Measurements from ENCODE around the gene ELL.

The ELL gene

GRCh38 chr19:18439025-18439909, 82.6 kb downstream of the ELL start:
- H3K4me1 ChIP-seq (ENCODE audit: control insufficient read depth in 1 of 2, insufficient read depth in 2 of 2, low read length in 2 of 2), result peaks cover 7 to 29% of the 10 kb centered on the region in 2 donors
- no peak overlapping the region for H3K27ac ChIP-seq (ENCODE audit: low read length)
- no peaks in the 10 kb centered on the region for H3K27me3 ChIP-seq (ENCODE audit: low read depth, low read length)
- no peaks in the 10 kb centered on the region for H3K9me3 ChIP-seq (ENCODE audit: control insufficient read depth in 1 of 2, low read length in 2 of 2)
- H3K4me3 ChIP-seq (ENCODE audit: low read depth in 1 of 2, low read length in 2 of 2), result no peak overlapping the region
- H3K36me3 ChIP-seq (ENCODE audit: control insufficient read depth in 1 of 2, insufficient read depth in 2 of 2, low read length in 2 of 2), result peaks cover 10 to 11% of the 10 kb centered on the region in 2 donors

GRCh38 chr19:18438331-18439024, 83.4 kb downstream of the ELL start:
- Histone ChIP-seq H3K27ac (ENCODE audit: low read length) (no peak overlapping the region), H3K27me3 (ENCODE audit: low read depth, low read length) (no peaks in the 10 kb centered on the region), H3K4me3 (ENCODE audit: low read depth in 1 of 2, low read length in 2 of 2) (peak overlapping the region in 1 of 2 donors; percentile 62), H3K9me3 (ENCODE audit: control insufficient read depth in 1 of 2, low read length in 2 of 2) (no peaks in the 10 kb centered on the region), H3K4me1 (ENCODE audit: control insufficient read depth in 1 of 2, insufficient read depth in 2 of 2, low read length in 2 of 2) (peaks cover 7 to 33% of the 10 kb centered on the region in 2 donors), H3K36me3 (ENCODE audit: control insufficient read depth in 1 of 2, insufficient read depth in 2 of 2, low read length in 2 of 2) (peaks cover 2 to 3% of the 10 kb centered on the region in 2 donors)

- Histone ChIP-seq H3K36me3 (ENCODE audit: control insufficient read depth in 1 of 2, insufficient read depth in 2 of 2, low read length in 2 of 2) (no peaks in the 10 kb centered on the region), H3K27ac (ENCODE audit: low read length) (no peak within 1 kb of the TSS), H3K4me3 (ENCODE audit: low read depth in 1 of 2, low read length in 2 of 2) (peak within 1 kb of the TSS in 1 of 2 donors; percentile 62), H3K4me1 (ENCODE audit: control insufficient read depth in 1 of 2, insufficient read depth in 2 of 2, low read length in 2 of 2) (peaks cover 7 to 33% of the 10 kb centered on the region in 2 donors), H3K27me3 (ENCODE audit: low read depth, low read length) (no peaks in the 10 kb centered on the region), H3K9me3 (ENCODE audit: control insufficient read depth in 1 of 2, low read length in 2 of 2) (no peaks in the 10 kb centered on the region)
These were observed 84.2 kb downstream of the ELL start, which contains the start of gene ISYNA1 for GRCh38 chr19:18437491-18438330. Gene ISYNA1 (minus strand): TSS chr19:18438133. CDS start chr19:18437979, 154 bp downstream.

GRCh38 chr19:18436671-18437490, 85.0 kb downstream of the ELL start:
- H3K27ac ChIP-seq (ENCODE audit: low read length), result no peak overlapping the region
- no peaks in the 10 kb centered on the region for H3K27me3 ChIP-seq (ENCODE audit: low read depth, low read length)
- H3K9me3 ChIP-seq (ENCODE audit: control insufficient read depth in 1 of 2, low read length in 2 of 2), result no peaks in the 10 kb centered on the region
- H3K36me3 ChIP-seq (ENCODE audit: control insufficient read depth in 1 of 2, insufficient read depth in 2 of 2, low read length in 2 of 2), result no peaks in the 10 kb centered on the region
- peak overlapping the region in 1 of 2 donors; percentile 62 for H3K4me3 ChIP-seq (ENCODE audit: low read depth in 1 of 2, low read length in 2 of 2)
- H3K4me1 ChIP-seq (ENCODE audit: control insufficient read depth in 1 of 2, insufficient read depth in 2 of 2, low read length in 2 of 2), result peaks cover 4 to 36% of the 10 kb centered on the region in 2 donors

- H3K27me3 ChIP-seq (ENCODE audit: low read depth, low read length), result no peaks in the 10 kb centered on the region
- H3K36me3 ChIP-seq (ENCODE audit: control insufficient read depth in 1 of 2, insufficient read depth in 2 of 2, low read length in 2 of 2), result no peaks in the 10 kb centered on the region
- H3K4me1 ChIP-seq (ENCODE audit: control insufficient read depth in 1 of 2, insufficient read depth in 2 of 2, low read length in 2 of 2), result peaks cover 4 to 36% of the 10 kb centered on the region in 2 donors
- H3K27ac ChIP-seq (ENCODE audit: low read length), result no peak overlapping the region
- H3K9me3 ChIP-seq (ENCODE audit: control insufficient read depth in 1 of 2, low read length in 2 of 2), result no peaks in the 10 kb centered on the region
- peak overlapping the region in 1 of 2 donors; percentile 62 for H3K4me3 ChIP-seq (ENCODE audit: low read depth in 1 of 2, low read length in 2 of 2)
These were observed 85.8 kb downstream of the ELL start for GRCh38 chr19:18435842-18436670.

GRCh38 chr19:18435178-18435841, 86.6 kb downstream of the ELL start:
- Histone ChIP-seq H3K36me3 (ENCODE audit: control insufficient read depth in 1 of 2, insufficient read depth in 2 of 2, low read length in 2 of 2) (no peaks in the 10 kb centered on the region), H3K27ac (ENCODE audit: low read length) (no peak overlapping the region), H3K27me3 (ENCODE audit: low read depth, low read length) (no peaks in the 10 kb centered on the region), H3K9me3 (ENCODE audit: control insufficient read depth in 1 of 2, low read length in 2 of 2) (no peaks in the 10 kb centered on the region), H3K4me1 (ENCODE audit: control insufficient read depth in 1 of 2, insufficient read depth in 2 of 2, low read length in 2 of 2) (peaks cover 4 to 36% of the 10 kb centered on the region in 2 donors), H3K4me3 (ENCODE audit: low read depth in 1 of 2, low read length in 2 of 2) (no peak overlapping the region)

- H3K4me3 ChIP-seq (ENCODE audit: low read depth in 1 of 2, low read length in 2 of 2), result peak overlapping the region in 1 of 2 donors; percentile 48
- no peak overlapping the region for H3K27ac ChIP-seq (ENCODE audit: low read length)
- peaks cover 4 to 39% of the 10 kb centered on the region in 2 donors for H3K4me1 ChIP-seq (ENCODE audit: control insufficient read depth in 1 of 2, insufficient read depth in 2 of 2, low read length in 2 of 2)
- no peaks in the 10 kb centered on the region for H3K36me3 ChIP-seq (ENCODE audit: control insufficient read depth in 1 of 2, insufficient read depth in 2 of 2, low read length in 2 of 2)
- no peaks in the 10 kb centered on the region for H3K27me3 ChIP-seq (ENCODE audit: low read depth, low read length)
- H3K9me3 ChIP-seq (ENCODE audit: control insufficient read depth in 1 of 2, low read length in 2 of 2), result no peaks in the 10 kb centered on the region
These were observed 87.3 kb downstream of the ELL start for GRCh38 chr19:18434411-18435175.

- Histone ChIP-seq H3K4me3 (ENCODE audit: low read depth in 1 of 2, low read length in 2 of 2) (peak overlapping the region in 1 of 2 donors; percentile 48), H3K36me3 (ENCODE audit: control insufficient read depth in 1 of 2, insufficient read depth in 2 of 2, low read length in 2 of 2) (no peaks in the 10 kb centered on the region), H3K4me1 (ENCODE audit: control insufficient read depth in 1 of 2, insufficient read depth in 2 of 2, low read length in 2 of 2) (peaks cover 4 to 41% of the 10 kb centered on the region in 2 donors), H3K9me3 (ENCODE audit: control insufficient read depth in 1 of 2, low read length in 2 of 2) (no peaks in the 10 kb centered on the region), H3K27me3 (ENCODE audit: low read depth, low read length) (no peaks in the 10 kb centered on the region), H3K27ac (ENCODE audit: low read length) (no peak overlapping the region)
These were observed 88.0 kb downstream of the ELL start for GRCh38 chr19:18433735-18434398.
